Measurements from ENCODE around the gene METTL9.
"Not testable (repeated sequence)": the region's sequence is repeated elsewhere in the genome, so short reads cannot be mapped to it uniquely, and the experiment has no call there.

Gene METTL9

DNA sequence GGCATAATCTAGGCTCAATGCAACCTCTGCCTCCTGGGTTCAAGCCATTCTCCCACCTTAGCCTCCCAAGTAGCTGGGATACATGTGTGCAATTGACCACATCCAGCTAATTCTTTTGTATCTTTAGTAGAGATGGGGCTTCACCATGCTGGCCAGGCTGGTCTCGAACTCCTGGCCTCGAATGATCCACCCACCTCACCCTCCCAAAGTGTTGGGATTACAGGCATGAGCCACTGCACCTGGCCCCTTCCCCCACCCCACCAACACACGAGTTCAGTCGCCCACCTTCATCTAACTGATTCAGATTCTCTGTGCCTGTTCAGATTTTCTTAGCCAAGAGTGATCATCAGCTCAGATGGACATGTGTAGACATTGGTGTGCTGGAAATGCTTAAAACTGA lies 25.0 kb upstream of the METTL9 start:
- no peak overlapping the region for H3K27ac ChIP-seq (ENCODE audit: low read length)
- no peaks in the 10 kb centered on the region for H3K9me3 ChIP-seq (ENCODE audit: insufficient read depth, low read length)
- no peaks in the 10 kb centered on the region for H3K4me1 ChIP-seq (ENCODE audit: low read length)

DNA sequence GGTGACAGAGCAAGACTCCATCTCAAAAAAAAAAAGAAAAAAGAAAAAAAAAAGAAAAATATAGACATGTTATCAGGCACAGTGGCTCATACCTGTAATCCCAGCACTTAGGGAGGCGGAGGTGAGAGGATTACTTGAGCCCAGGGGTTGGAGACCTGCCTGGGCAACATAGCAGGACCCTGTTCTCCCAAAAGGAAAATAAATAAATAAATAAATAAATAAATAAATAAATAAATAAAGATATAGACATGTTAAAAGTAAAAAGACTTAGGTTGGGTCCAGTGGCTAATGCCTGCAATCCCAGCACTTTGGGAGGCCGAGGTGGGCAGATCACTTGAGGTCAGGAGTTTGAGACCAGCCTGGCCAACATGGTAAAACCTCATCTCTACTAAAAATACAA lies 23.1 kb upstream of the METTL9 start:
- H3K27ac ChIP-seq (ENCODE audit: low read length); H3K4me3 ChIP-seq (ENCODE audit: low read length); H3K79me2 ChIP-seq (ENCODE audit: low read length); H3K9me3 ChIP-seq (ENCODE audit: insufficient read depth, low read length); H4K20me1 ChIP-seq (ENCODE audit: insufficient read depth, low read length); H2AFZ ChIP-seq (ENCODE audit: low read depth, low read length); H3K4me1 ChIP-seq (ENCODE audit: low read length); H3K9ac ChIP-seq (ENCODE audit: low read length); H3K4me2 ChIP-seq (ENCODE audit: low read length); H3K36me3 ChIP-seq (replicated peaks; ENCODE audit: low read depth, low read length): not testable (repeated sequence)
- H3K27me3 ChIP-seq (ENCODE audit: low read depth, low read length): peaks cover 20% of the 10 kb centered on the region

More for the DNA sequence above, 25.0 kb upstream of the METTL9 start:
- Histone ChIP-seq H3K9ac (ENCODE audit: low read length) (no peak overlapping the region), H3K4me2 (ENCODE audit: low read length) (no peak overlapping the region), H3K79me2 (ENCODE audit: low read length) (no peaks in the 10 kb centered on the region), H3K4me3 (ENCODE audit: low read length) (no peak overlapping the region), H3K36me3 (replicated peaks; ENCODE audit: low read depth, low read length) (no peaks in the 10 kb centered on the region), H3K27me3 (ENCODE audit: low read depth, low read length) (peaks cover 19% of the 10 kb centered on the region), H2AFZ (ENCODE audit: low read depth, low read length) (no peak overlapping the region), H4K20me1 (ENCODE audit: insufficient read depth, low read length) (no peaks in the 10 kb centered on the region)
- no peak for TF ChIP-seq EZH2phosphoT487 (IDR thresholded peaks at IDR 0.05; ENCODE audit: low read depth)
- TF ChIP-seq, protein P1, sequence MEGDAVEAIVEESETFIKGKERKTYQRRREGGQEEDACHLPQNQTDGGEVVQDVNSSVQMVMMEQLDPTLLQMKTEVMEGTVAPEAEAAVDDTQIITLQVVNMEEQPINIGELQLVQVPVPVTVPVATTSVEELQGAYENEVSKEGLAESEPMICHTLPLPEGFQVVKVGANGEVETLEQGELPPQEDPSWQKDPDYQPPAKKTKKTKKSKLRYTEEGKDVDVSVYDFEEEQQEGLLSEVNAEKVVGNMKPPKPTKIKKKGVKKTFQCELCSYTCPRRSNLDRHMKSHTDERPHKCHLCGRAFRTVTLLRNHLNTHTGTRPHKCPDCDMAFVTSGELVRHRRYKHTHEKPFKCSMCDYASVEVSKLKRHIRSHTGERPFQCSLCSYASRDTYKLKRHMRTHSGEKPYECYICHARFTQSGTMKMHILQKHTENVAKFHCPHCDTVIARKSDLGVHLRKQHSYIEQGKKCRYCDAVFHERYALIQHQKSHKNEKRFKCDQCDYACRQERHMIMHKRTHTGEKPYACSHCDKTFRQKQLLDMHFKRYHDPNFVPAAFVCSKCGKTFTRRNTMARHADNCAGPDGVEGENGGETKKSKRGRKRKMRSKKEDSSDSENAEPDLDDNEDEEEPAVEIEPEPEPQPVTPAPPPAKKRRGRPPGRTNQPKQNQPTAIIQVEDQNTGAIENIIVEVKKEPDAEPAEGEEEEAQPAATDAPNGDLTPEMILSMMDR (IDR thresholded peaks at IDR 0.05; ENCODE audit: low read depth, low read length): no peak

GRCh38 chr16:21577487-21577886 lies 21.9 kb upstream of the METTL9 start:
- H3K4me3 ChIP-seq (ENCODE audit: low read length); H3K9me3 ChIP-seq (ENCODE audit: insufficient read depth, low read length); H3K4me2 ChIP-seq (ENCODE audit: low read length); H4K20me1 ChIP-seq (ENCODE audit: insufficient read depth, low read length); H3K9ac ChIP-seq (ENCODE audit: low read length); H3K79me2 ChIP-seq (ENCODE audit: low read length); H3K4me1 ChIP-seq (ENCODE audit: low read length); H3K27ac ChIP-seq (ENCODE audit: low read length); H2AFZ ChIP-seq (ENCODE audit: low read depth, low read length); H3K36me3 ChIP-seq (replicated peaks; ENCODE audit: low read depth, low read length): not testable (repeated sequence)
- H3K27me3 ChIP-seq (ENCODE audit: low read depth, low read length): peaks cover 18% of the 10 kb centered on the region

DNA sequence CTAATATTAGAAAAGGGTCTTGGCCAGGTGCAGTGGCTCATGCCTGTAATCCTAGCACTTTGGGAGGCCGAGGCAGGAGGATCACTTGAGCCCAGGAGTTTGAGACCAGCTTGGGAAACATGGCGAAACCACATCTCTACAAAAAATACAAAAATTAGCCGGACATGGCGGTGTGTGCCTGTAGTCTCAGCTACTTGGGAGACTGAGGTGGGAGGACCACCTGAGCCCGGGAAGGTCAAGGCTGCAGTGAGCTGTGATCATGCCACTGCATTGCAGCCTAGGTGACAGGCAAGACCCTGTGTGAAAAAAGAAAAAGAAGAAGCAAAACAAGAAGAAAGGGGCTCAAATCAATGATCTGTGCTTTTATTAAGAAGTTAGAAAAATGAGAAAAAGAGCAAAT lies 21.1 kb upstream of the METTL9 start:
- H4K20me1 ChIP-seq (ENCODE audit: insufficient read depth, low read length): not testable (repeated sequence)

GRCh38 chr16:21580131-21580530 lies 19.2 kb upstream of the METTL9 start:
- not testable (repeated sequence) for H4K20me1 ChIP-seq (ENCODE audit: insufficient read depth, low read length); H3K4me1 ChIP-seq (ENCODE audit: low read length); H3K4me2 ChIP-seq (ENCODE audit: low read length); H3K79me2 ChIP-seq (ENCODE audit: low read length); H3K9me3 ChIP-seq (ENCODE audit: insufficient read depth, low read length); H3K36me3 ChIP-seq (replicated peaks; ENCODE audit: low read depth, low read length); H3K4me3 ChIP-seq (ENCODE audit: low read length); H3K27ac ChIP-seq (ENCODE audit: low read length); H3K9ac ChIP-seq (ENCODE audit: low read length); H2AFZ ChIP-seq (ENCODE audit: low read depth, low read length)
- peaks cover 18% of the 10 kb centered on the region for H3K27me3 ChIP-seq (ENCODE audit: low read depth, low read length)

More for the DNA sequence above, 21.1 kb upstream of the METTL9 start:
- H3K27me3 ChIP-seq (ENCODE audit: low read depth, low read length): peaks cover 18% of the 10 kb centered on the region
- not testable (repeated sequence) for H3K4me1 ChIP-seq (ENCODE audit: low read length); H2AFZ ChIP-seq (ENCODE audit: low read depth, low read length); H3K4me3 ChIP-seq (ENCODE audit: low read length); H3K4me2 ChIP-seq (ENCODE audit: low read length); H3K9ac ChIP-seq (ENCODE audit: low read length); H3K79me2 ChIP-seq (ENCODE audit: low read length); H3K27ac ChIP-seq (ENCODE audit: low read length); H3K9me3 ChIP-seq (ENCODE audit: insufficient read depth, low read length); H3K36me3 ChIP-seq (replicated peaks; ENCODE audit: low read depth, low read length)

GRCh38 chr16:21580807-21581206 lies 18.6 kb upstream of the METTL9 start:
- no peak overlapping the region for H3K4me2 ChIP-seq (ENCODE audit: low read length)
- no peak for TF ChIP-seq EZH2phosphoT487 (IDR thresholded peaks at IDR 0.05; ENCODE audit: low read depth)
- TF ChIP-seq, protein P1 (IDR thresholded peaks at IDR 0.05; ENCODE audit: low read depth, low read length): no peak

More at GRCh38 chr16:21580807-21581206, 18.6 kb upstream of the METTL9 start:
- Histone ChIP-seq H4K20me1 (ENCODE audit: insufficient read depth, low read length) (no peaks in the 10 kb centered on the region), H3K36me3 (replicated peaks; ENCODE audit: low read depth, low read length) (no peaks in the 10 kb centered on the region), H3K4me3 (ENCODE audit: low read length) (no peak overlapping the region), H3K9ac (ENCODE audit: low read length) (no peak overlapping the region), H3K27me3 (ENCODE audit: low read depth, low read length) (peaks cover 18% of the 10 kb centered on the region), H3K9me3 (ENCODE audit: insufficient read depth, low read length) (no peaks in the 10 kb centered on the region), H3K79me2 (ENCODE audit: low read length) (no peaks in the 10 kb centered on the region), H2AFZ (ENCODE audit: low read depth, low read length) (no peak overlapping the region), H3K4me1 (ENCODE audit: low read length) (peaks cover 10% of the 10 kb centered on the region), H3K27ac (ENCODE audit: low read length) (no peak overlapping the region)
